ENCODE measurements around the gene PATZ1.

DNA sequence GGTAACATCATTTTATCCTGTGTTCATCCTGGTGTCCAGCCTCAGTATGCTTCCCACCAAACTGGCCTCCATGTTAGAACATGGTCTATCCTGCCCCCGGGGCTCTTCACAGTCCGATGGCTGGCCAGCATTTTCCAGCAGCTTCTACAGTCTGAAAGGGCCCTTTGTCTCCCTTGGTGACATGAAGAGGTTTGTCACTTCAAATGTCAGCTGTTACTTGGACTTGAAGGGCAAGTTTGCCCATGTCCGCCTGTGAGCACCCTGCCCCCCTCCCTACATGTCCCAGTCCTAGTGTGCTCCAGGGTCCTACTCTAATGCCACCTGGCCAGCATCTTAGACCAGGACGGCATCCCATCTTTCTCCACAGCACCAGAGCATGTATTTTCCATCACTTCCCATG is 24.7 kb downstream of the PATZ1 start:
- TF ChIP-seq CSRNP3 (CRISPR knock-in tag; IDR thresholded peaks at IDR 0.05): no peak
- TF ChIP-seq TOX (CRISPR knock-in tag; IDR thresholded peaks at IDR 0.05; ENCODE audit: borderline replicate concordance): no peak
- TF ChIP-seq CSDC2 (CRISPR knock-in tag; IDR thresholded peaks at IDR 0.05): no peak
